ENCODE data around the gene DEK.

DEK gene

GRCh38 chr6:18264923-18265377, 620 bp upstream of the DEK start:
- Histone ChIP-seq H3K36me3 (ENCODE audit: insufficient read depth) (no peaks in the 10 kb centered on the region; the same call in 1 of the 2 replicates), H3K4me1 (ENCODE audit: low read depth, poor library complexity, severe bottlenecking) (peaks cover 46% of the 10 kb centered on the region), H2AFZ (ENCODE audit: low read depth) (peak overlapping the region; percentile 96), H3K9ac (peak overlapping the region; percentile 84), H4K20me1 (ENCODE audit: insufficient read depth) (peaks cover 3% of the 10 kb centered on the region; the same call in 1 of the 2 replicates), H3K4me3 (IDR thresholded peaks at IDR 0.05; ENCODE audit: insufficient read depth, low read depth, low read length) (no peak overlapping the region), H3K27me3 (ENCODE audit: insufficient read depth, low read depth) (no peaks in the 10 kb centered on the region), H3K4me2 (peak overlapping the region; percentile 97), H3K79me2 (ENCODE audit: insufficient read depth, low read depth) (peaks cover 37% of the 10 kb centered on the region), H3K27ac (peak overlapping the region; percentile 85)
- TF ChIP-seq CTCF (conservative IDR thresholded peaks at IDR 0.05; ENCODE audit: low read depth, low read length): no peak; the same call in 1 of the 2 replicates

- H3K36me3 ChIP-seq (ENCODE audit: insufficient read depth): no peaks in the 10 kb centered on the region; the same call in 1 of the 2 replicates
- H3K4me1 ChIP-seq (ENCODE audit: low read depth, poor library complexity, severe bottlenecking): peaks cover 58% of the 10 kb centered on the region
- peak overlapping the region; percentile 84 for H3K9ac ChIP-seq
- peak overlapping the region; percentile 61 for H2AFZ ChIP-seq (ENCODE audit: low read depth)
- H3K79me2 ChIP-seq (ENCODE audit: insufficient read depth, low read depth): peaks cover 50% of the 10 kb centered on the region
- H4K20me1 ChIP-seq (ENCODE audit: insufficient read depth): peaks cover 12% of the 10 kb centered on the region
- TF ChIP-seq CTCF (conservative IDR thresholded peaks at IDR 0.05; ENCODE audit: low read depth, low read length): no peak
- no peaks in the 10 kb centered on the region for H3K27me3 ChIP-seq (ENCODE audit: insufficient read depth, low read depth)
- H3K27ac ChIP-seq: peak overlapping the region; percentile 85
- H3K4me3 ChIP-seq (IDR thresholded peaks at IDR 0.05; ENCODE audit: insufficient read depth, low read depth, low read length): no peak overlapping the region
- H3K4me2 ChIP-seq: peak overlapping the region; percentile 79
Observed at GRCh38 chr6:18263418-18264218, 712 bp downstream of the DEK start.

- Histone ChIP-seq H3K27ac (peak overlapping the region; percentile 85; the same call in 1 of the 2 replicates), H4K20me1 (ENCODE audit: insufficient read depth) (peaks cover 20% of the 10 kb centered on the region), H2AFZ (ENCODE audit: low read depth) (no peak overlapping the region), H3K4me1 (ENCODE audit: low read depth, poor library complexity, severe bottlenecking) (peaks cover 65% of the 10 kb centered on the region), H3K9ac (peak overlapping the region; percentile 84; the same call in 1 of the 2 replicates), H3K27me3 (ENCODE audit: insufficient read depth, low read depth) (no peaks in the 10 kb centered on the region), H3K4me3 (IDR thresholded peaks at IDR 0.05; ENCODE audit: insufficient read depth, low read depth, low read length) (no peak overlapping the region), H3K79me2 (ENCODE audit: insufficient read depth, low read depth) (peaks cover 58% of the 10 kb centered on the region), H3K36me3 (ENCODE audit: insufficient read depth) (peaks cover 3% of the 10 kb centered on the region; the same call in 1 of the 2 replicates), H3K4me2 (peak overlapping the region; percentile 79)
- TF ChIP-seq CTCF (conservative IDR thresholded peaks at IDR 0.05; ENCODE audit: low read depth, low read length): no peak
Observed at GRCh38 chr6:18262702-18263417, 1.5 kb downstream of the DEK start.

GRCh38 chr6:18261877-18262276, 2.5 kb downstream of the DEK start:
- peak overlapping the region; percentile 79; the same call in 1 of the 2 replicates for H3K4me2 ChIP-seq
- H3K4me1 ChIP-seq (ENCODE audit: low read depth, poor library complexity, severe bottlenecking): peaks cover 65% of the 10 kb centered on the region
- peaks cover 21% of the 10 kb centered on the region for H4K20me1 ChIP-seq (ENCODE audit: insufficient read depth)
- H2AFZ ChIP-seq (ENCODE audit: low read depth): no peak overlapping the region
- no peak for TF ChIP-seq CTCF (conservative IDR thresholded peaks at IDR 0.05; ENCODE audit: low read depth, low read length)
- no peak overlapping the region for H3K4me3 ChIP-seq (IDR thresholded peaks at IDR 0.05; ENCODE audit: insufficient read depth, low read depth, low read length)
- H3K27ac ChIP-seq: peak overlapping the region; percentile 79; the same call in 1 of the 2 replicates
- H3K79me2 ChIP-seq (ENCODE audit: insufficient read depth, low read depth): peaks cover 68% of the 10 kb centered on the region
- no peaks in the 10 kb centered on the region for H3K27me3 ChIP-seq (ENCODE audit: insufficient read depth, low read depth)
- H3K36me3 ChIP-seq (ENCODE audit: insufficient read depth): peaks cover 8% of the 10 kb centered on the region; the same call in 1 of the 2 replicates
- no peak overlapping the region for H3K9ac ChIP-seq
